GM18873 (cell line): ENCODE measurements around the gene C16orf46.

ENCODE experiments used
- ATAC-seq: cut with Tn5 transposase; IDR thresholded peaks from one replicate; pipeline ENCODE4 v1.9.1; 2021; ENCODE audit warnings: mild to moderate bottlenecking, moderate library complexity, moderate number of reproducible peaks; ENCODE audit not compliant: unreplicated experiment, low FRiP score

Gene C16orf46

GRCh38 chr16:81080233-81080632 lies 3.2 kb upstream of the C16orf46 start:
- ATAC-seq: no peak

- ATAC-seq: peak; percentile 66
Observed at GRCh38 chr16:81076566-81077075, 417 bp downstream of the C16orf46 start.

GRCh38 chr16:81073560-81074330 lies 3.3 kb downstream of the C16orf46 start:
- no peak for ATAC-seq

- ATAC-seq: no peak
Observed at GRCh38 chr16:81071805-81072204, 5.2 kb downstream of the C16orf46 start.

- no peak for ATAC-seq
Observed at GRCh38 chr16:81070979-81071378, 6.1 kb downstream of the C16orf46 start.

GRCh38 chr16:81069063-81069462 lies 8.0 kb downstream of the C16orf46 start:
- ATAC-seq: no peak

- no peak for ATAC-seq
Observed at GRCh38 chr16:81067166-81067565, 9.9 kb downstream of the C16orf46 start.

- no peak for ATAC-seq
Observed at GRCh38 chr16:81066681-81067080, 10.4 kb downstream of the C16orf46 start.

- no peak for ATAC-seq
Observed at GRCh38 chr16:81061871-81062608, 15.0 kb downstream of the C16orf46 start.

- ATAC-seq: no peak
Observed at GRCh38 chr16:81061307-81061640, 15.8 kb downstream of the C16orf46 start.

GRCh38 chr16:81060576-81061306 lies 16.3 kb downstream of the C16orf46 start:
- no peak for ATAC-seq

GRCh38 chr16:81053761-81054160 lies 23.3 kb downstream of the C16orf46 start:
- no peak for ATAC-seq

- ATAC-seq: no peak
Observed at GRCh38 chr16:81042821-81043220, 34.2 kb downstream of the C16orf46 start.

- no peak for ATAC-seq
Observed at GRCh38 chr16:81041696-81042095, 35.3 kb downstream of the C16orf46 start.

GRCh38 chr16:81040842-81041241 lies 36.2 kb downstream of the C16orf46 start:
- ATAC-seq: no peak

GRCh38 chr16:81040131-81040530 lies 36.9 kb downstream of the C16orf46 start:
- no peak for ATAC-seq

- ATAC-seq: no peak
Observed at GRCh38 chr16:81036751-81037350, 40.2 kb downstream of the C16orf46 start.

GRCh38 chr16:81035975-81036750 lies 40.9 kb downstream of the C16orf46 start:
- no peak for ATAC-seq

GRCh38 chr16:81035398-81035974 lies 41.6 kb downstream of the C16orf46 start, which contains the start of gene ATMIN:
Gene ATMIN, plus strand, starts transcription at chr16:81035842. Its CDS starts 29 bp downstream, at chr16:81035871.
- no peak for ATAC-seq
